Inflammatory macrophage treated with lipopolysaccharide for 1 hour (primary cell): ENCODE results near the gene ETS1.

Experiments used
- DNase-seq, 2 donors: peaks; one replicate each; pipeline ENCODE4 v3.0.0-alpha.2; 2020 to 2022

Gene ETS1

DNA sequence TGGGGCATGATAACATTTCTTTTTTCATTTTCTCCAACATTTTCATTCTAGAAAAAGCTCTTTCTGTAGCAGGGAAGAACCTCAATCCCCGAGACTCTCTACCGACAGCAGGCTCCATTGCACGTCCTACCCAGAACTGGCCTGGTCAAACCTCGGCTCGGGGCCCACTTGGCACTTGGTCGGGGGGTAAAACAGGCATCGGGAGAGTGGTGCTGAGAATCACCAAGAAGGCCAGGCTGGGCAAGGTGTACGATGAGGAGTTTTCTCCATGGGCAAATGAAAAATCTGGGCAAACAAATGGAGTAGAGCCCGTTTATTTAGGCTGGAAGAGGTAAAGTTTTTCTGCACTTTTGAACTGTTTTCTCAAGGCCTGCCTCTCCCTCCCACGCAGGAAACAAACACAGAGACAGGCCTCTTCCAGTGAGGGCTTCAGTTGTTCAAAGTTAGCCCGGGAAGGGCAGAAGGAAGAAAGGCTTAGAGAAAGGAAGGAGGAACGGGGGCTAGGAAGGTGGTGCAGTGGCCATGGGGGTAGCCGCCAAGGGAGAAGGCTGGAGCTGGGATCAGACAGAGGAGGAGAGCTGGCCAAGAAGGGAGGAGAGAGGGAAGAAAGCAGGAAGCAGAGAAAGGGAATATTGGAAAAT, 87.6 kb downstream of the ETS1 start:
- DNase-seq = no peak

DNA sequence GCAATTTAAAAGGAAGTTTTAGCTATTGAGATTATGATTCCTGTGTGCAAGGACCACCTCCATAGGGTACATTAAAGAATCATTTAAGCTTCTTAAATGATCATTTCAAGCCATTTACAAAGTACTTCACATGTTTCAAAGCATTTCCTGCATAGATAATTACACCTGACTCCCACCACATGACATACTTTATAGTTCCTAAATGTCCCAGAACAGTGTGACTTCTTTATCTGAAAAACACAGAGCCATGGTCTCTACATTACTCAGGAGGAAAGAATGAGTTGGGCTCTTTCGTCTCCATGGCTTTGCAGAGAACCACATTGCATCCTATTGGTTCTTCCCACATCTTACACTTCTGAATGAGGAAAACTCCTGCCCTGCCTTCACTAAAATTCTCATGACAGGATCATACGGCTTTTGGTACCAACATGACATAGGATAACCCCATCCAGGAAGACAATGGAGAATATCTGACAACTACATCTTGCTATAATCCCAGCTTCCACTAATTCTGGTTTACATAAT, 88.6 kb downstream of the ETS1 start:
- DNase-seq = no peak

DNA sequence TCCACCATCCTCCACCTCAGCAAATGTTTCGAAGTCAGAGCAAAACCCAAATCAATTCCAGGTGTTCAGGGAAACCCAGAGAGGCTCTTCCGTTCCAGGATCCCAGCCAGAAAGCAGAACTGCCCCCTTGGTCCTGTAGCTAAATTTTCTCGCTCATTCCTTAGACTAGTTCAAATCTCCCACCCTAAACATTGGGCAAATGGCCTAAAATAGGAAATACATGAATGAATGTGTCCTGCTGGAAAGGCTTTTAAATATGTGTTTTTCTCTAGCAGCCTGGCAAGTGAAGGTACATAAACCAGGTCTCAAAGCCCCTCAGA, 89.6 kb downstream of the ETS1 start:
- no peak for DNase-seq

DNA sequence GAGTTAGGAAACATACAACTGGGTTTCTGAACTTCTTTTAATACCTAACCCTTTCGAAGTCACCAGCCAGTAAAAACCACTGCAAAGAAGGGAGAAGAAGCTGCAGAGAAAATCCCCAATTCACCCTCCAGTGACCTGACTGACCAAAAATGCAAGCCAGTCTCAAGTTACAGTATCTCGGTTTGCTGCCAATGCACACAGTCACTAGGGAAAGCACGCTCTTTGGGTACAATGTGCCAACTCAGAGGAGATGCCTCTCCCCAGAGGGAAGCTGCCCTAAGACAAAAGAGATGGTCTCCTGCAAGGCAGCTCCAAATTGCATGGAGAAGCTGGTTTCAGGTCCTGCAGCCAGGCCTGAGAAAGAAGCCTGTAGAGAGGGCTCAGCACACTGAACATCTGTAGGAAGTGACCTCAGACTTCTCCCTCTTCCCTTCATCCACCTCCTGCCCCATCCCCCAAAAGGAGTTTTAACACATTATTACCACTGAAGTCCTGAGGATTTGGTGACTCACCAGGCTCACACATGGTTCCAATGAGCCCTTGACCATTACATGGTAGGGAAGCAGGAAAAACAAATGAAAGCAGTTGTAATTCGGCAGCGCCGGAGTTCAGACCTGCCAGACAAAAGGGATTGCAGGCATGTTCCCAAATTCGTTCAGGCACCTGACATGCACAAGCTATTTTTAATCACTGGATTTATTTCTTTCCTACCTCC, 90.1 kb downstream of the ETS1 start:
- no peak for DNase-seq

DNA sequence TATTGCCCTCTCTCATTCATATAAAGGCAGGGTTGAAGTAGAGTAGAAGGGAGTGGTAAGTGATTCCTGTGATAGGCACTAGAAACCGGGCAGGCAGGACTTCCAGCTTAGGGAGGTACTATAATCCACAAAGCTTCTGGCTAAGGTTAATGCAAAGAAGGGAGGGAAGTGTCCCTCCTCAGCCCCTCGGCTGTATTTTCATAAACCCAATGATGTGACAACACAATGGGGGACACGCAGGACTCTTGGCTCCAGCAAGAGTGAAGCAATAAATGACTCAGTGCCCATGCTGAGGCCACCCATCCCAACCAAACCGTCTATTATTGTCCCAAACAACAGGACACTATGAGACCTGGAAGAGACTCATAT, 90.7 kb downstream of the ETS1 start:
- DNase-seq = peak in 1 of 2 donors; percentile 31

DNA sequence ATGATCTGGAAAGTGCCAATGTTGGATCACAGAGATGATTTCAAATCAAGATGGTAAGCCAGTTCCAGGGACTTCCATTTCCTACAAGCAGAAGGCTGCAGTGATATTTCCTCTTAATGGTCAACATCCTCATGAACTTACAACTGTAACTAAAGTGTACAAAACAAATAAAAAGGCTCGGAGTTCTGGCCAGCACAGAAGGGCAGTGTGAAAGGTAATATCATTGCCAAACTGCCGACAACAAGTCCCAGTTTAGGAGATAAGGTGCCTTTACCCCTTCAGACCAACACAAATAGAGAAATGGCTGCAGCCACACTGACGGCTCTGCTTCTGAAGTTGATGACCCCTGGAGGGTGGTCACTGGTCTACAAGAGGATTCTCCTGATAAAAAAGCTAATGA, 91.1 kb downstream of the ETS1 start:
- DNase-seq = no peak

DNA sequence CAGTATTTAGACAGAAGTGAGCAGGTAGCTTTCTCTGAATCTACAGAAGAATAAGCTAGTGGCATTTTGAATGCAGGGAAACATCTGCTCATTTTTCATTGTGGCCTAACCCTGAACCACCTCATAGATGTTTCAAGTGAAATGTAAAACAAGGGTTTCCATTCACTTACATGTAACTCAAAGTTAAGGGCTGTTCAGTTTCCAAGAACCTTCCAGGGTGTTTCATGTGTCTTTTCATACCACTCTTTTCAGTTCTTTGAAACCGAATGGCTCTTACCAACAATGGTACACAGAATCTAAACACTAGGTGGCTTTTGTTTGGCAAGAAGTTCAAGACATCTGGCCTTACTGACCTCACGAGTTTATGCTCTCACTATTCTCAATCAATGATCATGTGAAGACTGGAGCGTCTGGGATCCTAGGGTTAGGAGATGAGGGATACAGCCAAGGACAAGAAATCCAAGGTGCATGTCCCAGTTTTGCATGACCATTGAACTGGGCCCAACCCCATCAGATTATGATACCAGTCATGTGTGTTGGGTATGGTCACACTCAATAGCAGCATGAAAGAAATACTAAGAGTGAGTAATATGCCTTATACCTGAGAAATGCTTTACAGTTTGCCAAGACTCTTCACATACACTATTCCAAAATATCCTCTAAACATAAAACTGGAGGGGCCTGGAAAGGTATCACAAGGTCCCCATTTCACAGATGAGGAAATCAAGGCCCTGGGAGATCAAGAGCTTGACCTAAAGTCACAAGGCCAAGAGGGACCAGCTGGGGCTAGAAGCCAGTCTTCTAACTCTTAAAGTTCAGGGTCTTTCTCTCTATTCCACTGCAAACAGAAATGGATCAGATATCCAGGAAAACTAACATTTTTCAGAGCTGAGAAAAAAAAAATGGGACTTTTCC, 92.7 kb downstream of the ETS1 start:
- DNase-seq = no peak

DNA sequence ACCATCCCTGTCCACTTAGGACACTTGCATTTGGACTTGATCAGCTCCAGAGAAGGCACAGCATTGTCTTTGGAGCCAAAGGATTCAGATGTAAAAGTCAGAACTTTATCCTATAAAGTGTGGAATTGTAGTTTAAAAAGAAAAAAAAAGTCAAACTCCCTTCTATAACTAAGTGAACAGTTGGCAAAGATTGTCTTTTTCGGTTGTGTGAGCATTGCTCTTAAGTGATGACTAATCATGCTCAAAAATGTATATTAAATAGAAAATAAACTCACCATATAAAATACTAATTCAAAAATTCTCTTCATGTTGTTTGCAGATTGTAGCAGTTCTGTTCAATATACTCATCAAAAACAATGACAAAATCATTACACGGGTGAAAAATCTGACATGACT, 93.8 kb downstream of the ETS1 start:
- DNase-seq = no peak

DNA sequence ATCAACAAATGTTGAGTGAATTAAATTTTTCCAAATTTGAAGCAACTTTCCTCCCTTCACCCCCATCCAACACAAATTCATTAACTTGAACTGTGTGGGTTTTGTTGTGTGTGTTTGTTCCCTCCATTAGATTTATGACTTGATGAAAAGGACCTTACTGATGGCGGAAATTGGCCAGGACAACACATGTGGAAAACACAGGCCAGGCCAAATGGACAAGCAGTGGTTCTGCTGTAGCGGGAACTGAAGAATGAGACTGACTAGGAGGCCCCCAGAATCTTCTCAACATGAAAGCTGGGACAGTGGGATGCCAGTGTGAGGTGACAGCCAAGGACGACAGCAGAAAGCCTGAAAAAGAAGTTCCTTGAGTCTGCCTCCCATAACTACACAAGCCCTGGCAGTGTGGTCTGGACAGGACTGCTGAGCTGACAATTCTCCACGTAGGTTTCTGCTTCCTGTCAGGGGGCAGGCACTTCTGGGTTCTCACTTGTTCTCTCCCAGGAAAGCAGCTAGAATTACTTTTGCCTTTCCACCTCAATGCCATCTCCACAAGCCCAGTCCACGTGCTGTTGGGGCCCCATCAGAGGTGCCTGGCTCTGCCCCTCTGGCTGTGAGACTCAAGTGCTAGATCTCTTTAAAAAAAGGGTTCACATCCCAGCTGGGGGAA, 94.3 kb downstream of the ETS1 start:
- DNase-seq = no peak

DNA sequence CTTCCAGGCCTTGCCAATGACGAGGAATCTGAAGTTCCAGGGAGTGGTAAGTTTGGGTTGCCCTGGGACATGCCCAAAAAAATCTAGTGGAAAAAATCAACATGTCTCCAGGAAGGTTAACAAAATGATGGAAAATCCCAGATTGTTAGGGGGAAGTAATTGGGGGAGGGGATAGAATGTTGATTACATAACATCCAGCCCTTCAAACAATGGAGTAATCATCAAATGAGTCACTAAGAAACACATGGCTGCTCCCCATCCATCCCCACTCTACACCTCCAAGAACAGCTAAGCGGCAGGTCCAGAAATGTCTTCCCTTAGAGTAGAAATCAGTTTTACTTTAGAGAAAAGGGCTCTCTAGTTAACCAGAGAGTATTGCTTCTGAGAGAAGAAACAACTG, 94.9 kb downstream of the ETS1 start:
- peak; percentile 49 for DNase-seq

DNA sequence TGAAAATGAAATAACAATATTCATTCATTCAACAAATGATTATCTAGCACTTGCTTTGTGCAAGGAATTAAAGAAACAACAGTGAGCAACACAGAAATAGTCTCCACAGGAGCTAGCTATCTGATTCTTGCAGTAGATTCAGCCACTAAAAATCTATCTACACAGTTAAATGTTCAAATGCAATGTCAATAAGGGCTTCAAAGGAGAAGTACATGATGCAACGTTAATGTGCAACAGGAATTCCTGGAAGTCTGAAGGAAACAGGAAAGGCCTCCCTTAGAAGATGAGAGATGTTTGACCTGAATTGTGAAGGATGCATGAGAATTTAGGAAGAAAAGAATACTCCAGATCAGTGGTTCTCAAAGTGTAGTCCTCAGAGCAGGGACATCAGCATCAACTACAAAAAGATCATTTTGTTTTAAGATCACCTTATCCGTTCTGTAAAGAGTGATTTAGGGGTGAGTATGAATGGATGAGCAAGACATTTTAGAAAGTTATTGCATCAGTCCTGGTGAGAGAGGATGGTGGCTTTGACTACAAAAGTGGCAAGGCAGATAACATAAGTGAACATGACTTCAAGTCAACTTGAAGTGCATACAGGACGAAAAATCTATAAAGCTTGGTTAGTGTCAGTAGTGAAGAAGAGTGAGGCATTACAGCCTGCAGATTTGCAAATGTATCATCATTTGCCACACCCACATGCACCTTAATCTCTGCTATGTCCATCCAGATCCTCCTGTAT, 96.0 kb downstream of the ETS1 start:
- DNase-seq = peak in 1 of 2 donors; percentile 23

DNA sequence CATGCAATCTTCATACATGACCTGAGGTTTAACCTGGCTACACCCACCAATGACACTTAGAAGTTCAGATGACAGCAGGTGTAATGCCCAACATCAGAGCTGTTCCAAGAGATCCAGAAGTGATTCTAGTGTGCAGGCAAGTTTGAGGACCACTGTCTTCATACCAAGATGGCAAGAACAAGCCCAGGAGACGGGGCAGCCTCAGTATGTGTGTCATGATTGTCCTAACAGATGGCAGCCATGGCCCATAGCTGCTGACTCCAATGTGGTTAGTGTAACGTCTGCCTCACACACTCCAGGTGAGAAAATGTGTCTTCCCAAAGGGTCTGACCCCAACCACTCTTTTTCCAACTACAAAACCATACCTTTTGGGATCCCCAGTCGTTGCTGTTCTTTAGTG, 97.3 kb downstream of the ETS1 start:
- DNase-seq = no peak

DNA sequence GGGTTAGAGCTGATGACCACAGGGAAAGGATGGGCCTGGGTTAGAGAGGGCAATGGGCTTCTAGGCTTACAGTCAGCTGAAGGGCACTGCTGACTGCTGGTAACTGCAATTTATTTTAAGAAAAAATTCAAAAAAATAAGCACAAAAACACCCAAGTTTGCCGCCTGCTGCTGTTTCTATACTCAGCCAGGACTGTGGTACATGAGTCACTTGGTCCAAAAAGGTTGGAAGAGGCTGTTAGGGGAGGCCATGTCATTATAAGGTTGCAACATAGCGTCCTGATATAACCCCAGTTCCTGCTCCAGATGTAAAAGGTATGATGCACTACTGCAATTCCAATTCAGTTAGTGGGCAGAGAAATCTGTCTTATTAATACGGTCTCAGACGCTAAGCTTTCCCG, 98.9 kb downstream of the ETS1 start:
- DNase-seq = no peak

DNA sequence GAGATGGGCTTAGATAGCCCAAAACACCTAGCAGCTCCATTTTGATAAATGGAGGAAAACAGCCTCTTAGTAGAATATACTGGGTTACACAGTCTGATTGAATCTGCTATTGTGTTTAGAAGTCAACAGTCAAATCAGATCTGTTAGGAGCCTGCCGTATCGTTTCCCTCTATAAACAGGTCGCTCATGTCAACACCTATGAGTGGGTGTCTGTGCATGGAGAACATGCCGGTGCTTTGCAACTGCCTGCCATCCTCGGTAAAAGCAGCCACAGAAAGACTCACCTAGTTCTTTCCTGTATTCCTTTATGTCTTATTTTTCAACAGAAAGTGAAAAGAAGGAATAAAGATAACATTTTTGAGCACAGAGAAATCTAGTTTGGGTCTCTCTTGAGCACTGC, 99.4 kb downstream of the ETS1 start:
- no peak for DNase-seq

DNA sequence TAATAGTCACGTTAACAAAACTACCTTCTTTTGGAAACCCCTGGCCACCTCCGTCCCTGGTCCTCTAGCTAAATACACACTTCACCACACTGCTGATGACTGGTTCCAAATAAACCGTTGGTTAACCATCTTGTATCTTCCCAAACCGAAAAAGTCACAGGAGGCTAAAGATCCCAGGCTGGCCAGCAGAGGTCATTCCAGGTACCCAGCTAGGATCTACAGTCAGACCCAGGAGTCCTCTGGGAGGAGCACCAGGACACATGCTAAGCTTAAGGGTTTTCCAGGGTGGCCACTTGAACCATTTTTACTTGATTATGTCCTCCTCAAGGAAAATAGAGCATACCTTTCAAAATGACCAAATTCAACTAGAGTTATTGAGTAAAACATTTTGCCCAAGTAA, 103.2 kb downstream of the ETS1 start:
- DNase-seq = no peak

DNA sequence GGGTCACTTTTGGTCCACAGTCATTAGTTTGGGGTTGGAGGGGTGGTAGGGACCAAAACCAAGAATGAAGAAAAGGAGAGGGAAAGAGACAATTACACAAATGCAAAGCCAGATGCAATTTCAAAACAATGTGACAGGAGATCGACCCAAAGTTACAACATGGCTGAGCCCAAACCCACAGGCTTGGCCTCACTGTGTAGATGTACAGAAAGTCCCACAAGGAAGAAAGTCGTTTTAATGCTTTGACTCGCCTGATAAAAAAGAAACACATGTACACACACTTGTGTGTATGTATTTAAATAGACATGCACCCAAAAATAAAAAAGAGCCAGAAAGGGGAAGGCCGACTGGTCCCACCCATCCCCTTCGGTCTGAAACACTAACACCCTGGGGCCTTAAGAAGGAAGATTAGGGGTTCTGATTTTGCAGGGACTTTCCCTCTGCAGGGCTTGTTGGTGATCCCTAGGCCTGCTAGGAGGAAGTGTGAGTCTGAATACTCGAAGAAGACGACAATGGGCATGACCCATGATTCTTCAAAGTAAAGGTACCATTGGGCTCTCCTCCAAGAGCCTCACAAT, 104.1 kb downstream of the ETS1 start:
- DNase-seq = peak; percentile 50 to 60

DNA sequence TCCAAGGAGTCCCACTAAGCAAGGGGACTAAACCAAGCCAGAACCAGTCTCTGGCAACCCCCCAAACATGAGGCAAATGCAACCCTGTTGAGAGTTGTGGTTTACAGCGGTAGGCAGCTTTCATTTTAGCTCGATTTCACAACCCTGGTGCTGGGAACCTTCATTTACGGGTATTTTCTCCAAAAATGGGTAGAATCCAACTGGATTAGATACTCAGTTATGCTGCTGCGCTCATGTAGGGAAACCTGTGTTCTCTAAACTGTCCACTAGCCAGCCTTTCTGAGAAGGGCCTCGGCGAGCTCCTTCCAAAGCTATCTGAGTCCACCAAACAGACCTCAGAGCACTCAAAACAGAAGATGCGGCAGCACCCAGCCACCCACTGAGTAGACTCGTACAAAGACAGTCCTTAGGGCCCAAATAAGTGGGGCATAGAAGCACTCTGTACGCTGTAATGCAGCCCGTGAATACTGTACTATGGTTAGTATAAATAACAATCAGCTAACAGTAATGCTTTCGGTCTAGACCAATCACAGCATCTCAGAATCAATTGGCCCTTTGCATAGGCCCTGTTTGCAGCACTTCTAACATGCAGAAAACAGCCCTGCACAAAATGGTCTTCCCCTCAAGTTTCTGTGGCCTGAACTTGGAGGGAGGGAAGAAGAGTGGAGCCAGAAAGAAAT, 104.7 kb downstream of the ETS1 start:
- no peak for DNase-seq

DNA sequence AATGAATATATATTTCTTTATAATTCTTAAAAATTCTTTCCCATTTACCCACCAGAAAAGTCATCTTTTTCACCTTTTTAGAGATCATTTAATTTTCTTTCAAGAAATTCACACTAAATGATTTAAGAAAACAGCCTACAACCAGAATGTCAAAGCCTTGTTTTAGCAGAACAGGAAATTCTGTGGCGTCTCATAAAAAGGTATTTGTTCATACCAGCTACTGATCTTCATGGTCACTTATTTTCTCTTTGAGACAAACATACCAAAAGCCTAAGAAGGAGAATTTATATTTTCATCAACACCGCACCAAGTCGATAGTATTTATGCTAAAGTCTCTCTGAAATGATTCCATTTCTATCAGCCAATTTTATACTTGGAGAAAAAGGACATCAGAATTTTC, 105.3 kb downstream of the ETS1 start:
- DNase-seq = no peak

DNA sequence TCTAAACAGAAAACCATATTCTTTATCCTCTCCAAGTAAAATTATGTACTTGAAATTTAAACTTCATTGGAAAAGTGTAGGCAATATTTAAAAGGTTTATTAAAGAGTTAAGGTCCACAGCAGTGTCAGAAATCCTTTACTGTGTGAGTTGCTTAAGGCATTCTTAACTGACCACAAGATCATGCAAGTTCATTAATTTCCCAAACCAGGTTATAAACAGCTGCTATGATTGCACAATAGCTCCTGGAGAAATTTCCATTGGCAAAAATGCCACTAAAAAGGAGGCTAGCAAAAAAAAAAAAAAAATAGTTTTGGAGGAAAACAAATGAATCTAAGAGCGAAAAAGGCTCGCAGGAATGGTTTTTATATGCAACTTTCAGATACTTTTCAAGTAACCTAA, 106.2 kb downstream of the ETS1 start:
- no peak for DNase-seq

DNA sequence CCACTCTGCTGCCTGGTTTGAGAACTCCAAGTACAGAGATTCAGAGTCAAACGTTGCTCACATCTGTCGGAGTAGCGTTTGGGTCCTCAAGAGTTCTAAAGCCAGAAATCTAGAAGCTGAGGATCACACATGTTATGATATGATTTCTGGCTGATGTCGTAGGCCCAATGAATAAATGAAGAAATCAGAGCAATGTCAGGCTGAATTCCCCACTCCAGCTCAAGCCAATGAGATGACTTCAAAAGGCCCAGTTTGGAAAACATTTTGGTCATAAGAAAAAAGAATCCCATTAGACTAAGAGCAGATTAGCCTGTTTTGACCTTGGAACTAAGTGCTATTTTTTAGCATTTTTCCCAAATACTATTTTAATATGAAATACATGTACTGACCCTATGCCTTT, 106.7 kb downstream of the ETS1 start:
- no peak for DNase-seq

DNA sequence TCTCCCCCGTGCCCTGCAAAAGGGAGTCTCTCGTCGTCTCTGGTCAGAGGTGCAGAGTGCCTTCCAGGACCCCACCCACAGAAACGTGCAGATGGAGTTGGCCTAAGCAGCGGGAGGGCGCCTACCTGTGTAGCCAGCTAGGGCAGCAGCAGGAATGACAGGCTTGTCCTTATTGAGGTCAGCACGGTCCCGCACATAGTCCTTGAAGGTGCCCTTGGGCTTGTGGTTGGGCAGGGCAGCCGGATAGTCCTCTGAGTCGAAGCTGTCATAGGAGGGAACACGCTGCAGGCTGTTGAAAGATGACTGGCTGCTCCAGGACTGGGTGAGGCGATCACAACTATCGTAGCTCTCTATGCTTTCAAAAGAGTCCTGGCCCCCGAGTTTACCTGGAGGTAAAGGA, 107.3 kb downstream of the ETS1 start:
- no peak for DNase-seq

DNA sequence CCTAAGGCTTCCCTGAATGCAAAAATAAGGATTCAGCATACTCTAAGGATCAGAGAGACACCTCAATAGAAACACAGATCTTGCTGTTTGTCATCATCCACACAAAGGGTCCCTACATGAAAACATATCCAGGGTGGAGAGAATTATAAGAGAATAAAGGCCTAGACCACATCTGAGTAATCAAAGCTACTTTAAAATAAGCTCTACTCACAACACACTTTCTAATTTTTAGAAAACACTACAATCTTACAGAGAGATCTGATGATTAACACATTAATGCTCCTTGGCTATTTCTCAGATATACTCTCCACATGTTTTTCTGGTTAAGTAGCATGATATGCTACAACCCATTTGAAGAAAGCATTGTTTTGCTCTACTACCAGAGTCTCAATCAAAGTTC, 108.2 kb downstream of the ETS1 start:
- DNase-seq = no peak
